Neutrophil (primary cell): ENCODE data around the gene IFITM1.

Experiments
- H3K27ac ChIP-seq: fragments of 200-600 bp; sonication (generic); 2 replicates; pipeline ENCODE4 v1.5.1; 2016; ENCODE audit warnings: mild to moderate bottlenecking, moderate library complexity
- H3K27me3 ChIP-seq: fragments of 200-600 bp; sonication (generic); 2 replicates; pipeline ENCODE4 v1.6.0; 2016; ENCODE audit warnings: mild to moderate bottlenecking
- H3K36me3 ChIP-seq: fragments of 200-600 bp; sonication (generic); 2 replicates; pipeline ENCODE4 v1.5.1; 2017
- H3K4me1 ChIP-seq, 2 experiments: fragments of 200-600 bp in 1 of 2; sonication (generic) in 1 of 2; 1 replicate in 1 of 2; 2 replicates in 1 of 2; pipeline versions ENCODE4 v1.5.1 to v1.6.1; 2013 to 2016; ENCODE audit warnings: low read depth in 1 of 2, low read length in 1 of 2, mild to moderate bottlenecking in 1 of 2, moderate library complexity in 1 of 2; ENCODE audit not compliant: control insufficient read depth in 1 of 2, insufficient read depth in 1 of 2
- H3K4me3 ChIP-seq, 2 experiments: fragments of 200-600 bp in 1 of 2; sonication (generic) in 1 of 2; 1 replicate in 1 of 2; 2 replicates in 1 of 2; pipeline ENCODE4 v1.5.1; 2013 to 2016; ENCODE audit warnings: low read depth in 1 of 2, low read length in 1 of 2, mild to moderate bottlenecking in 1 of 2, moderate library complexity in 1 of 2
- H3K9me3 ChIP-seq: fragments of 200-600 bp; sonication (generic); 2 replicates; pipeline ENCODE4 v1.5.1; 2016
- TF ChIP-seq, protein P1 (sequence below): fragments of 200-600 bp; sonication (generic); IDR thresholded peaks from 2 replicates; pipeline ENCODE4 v1.5.1; 2016; ENCODE audit warnings: antibody characterized with exemption

Gene IFITM1

GRCh38 chr11:291281-292210 is 22.3 kb upstream of the IFITM1 start:
- TF ChIP-seq, protein P1, sequence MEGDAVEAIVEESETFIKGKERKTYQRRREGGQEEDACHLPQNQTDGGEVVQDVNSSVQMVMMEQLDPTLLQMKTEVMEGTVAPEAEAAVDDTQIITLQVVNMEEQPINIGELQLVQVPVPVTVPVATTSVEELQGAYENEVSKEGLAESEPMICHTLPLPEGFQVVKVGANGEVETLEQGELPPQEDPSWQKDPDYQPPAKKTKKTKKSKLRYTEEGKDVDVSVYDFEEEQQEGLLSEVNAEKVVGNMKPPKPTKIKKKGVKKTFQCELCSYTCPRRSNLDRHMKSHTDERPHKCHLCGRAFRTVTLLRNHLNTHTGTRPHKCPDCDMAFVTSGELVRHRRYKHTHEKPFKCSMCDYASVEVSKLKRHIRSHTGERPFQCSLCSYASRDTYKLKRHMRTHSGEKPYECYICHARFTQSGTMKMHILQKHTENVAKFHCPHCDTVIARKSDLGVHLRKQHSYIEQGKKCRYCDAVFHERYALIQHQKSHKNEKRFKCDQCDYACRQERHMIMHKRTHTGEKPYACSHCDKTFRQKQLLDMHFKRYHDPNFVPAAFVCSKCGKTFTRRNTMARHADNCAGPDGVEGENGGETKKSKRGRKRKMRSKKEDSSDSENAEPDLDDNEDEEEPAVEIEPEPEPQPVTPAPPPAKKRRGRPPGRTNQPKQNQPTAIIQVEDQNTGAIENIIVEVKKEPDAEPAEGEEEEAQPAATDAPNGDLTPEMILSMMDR, result no peak
- Histone ChIP-seq H3K27ac (no peak overlapping the region), H3K27me3 (peaks cover 49% of the 10 kb centered on the region), H3K4me1 (peaks cover 19 to 34% of the 10 kb centered on the region in 2 experiments), H3K4me3 (no peak overlapping the region), H3K36me3 (peaks cover 37% of the 10 kb centered on the region), H3K9me3 (no peaks in the 10 kb centered on the region)

- H3K4me1 ChIP-seq, result peaks cover 19 to 28% of the 10 kb centered on the region in 2 experiments
- H3K27ac ChIP-seq, result peak overlapping the region; percentile 27
- H3K36me3 ChIP-seq, result peaks cover 37% of the 10 kb centered on the region
- TF ChIP-seq, protein P1, result no peak
- no peak overlapping the region for H3K4me3 ChIP-seq
- no peaks in the 10 kb centered on the region for H3K9me3 ChIP-seq
- H3K27me3 ChIP-seq, result peaks cover 48% of the 10 kb centered on the region
These were observed 21.4 kb upstream of the IFITM1 start for GRCh38 chr11:292211-293121.

GRCh38 chr11:293271-293851 is 20.5 kb upstream of the IFITM1 start:
- H3K27me3 ChIP-seq, result peaks cover 46% of the 10 kb centered on the region
- peaks cover 37% of the 10 kb centered on the region for H3K36me3 ChIP-seq
- H3K4me1 ChIP-seq, result peaks cover 13 to 20% of the 10 kb centered on the region in 2 experiments
- H3K9me3 ChIP-seq, result no peaks in the 10 kb centered on the region
- H3K27ac ChIP-seq, result no peak overlapping the region
- TF ChIP-seq, protein P1, result no peak
- H3K4me3 ChIP-seq, result no peak overlapping the region

- Histone ChIP-seq H3K9me3 (no peaks in the 10 kb centered on the region), H3K4me1 (peaks cover 13 to 19% of the 10 kb centered on the region in 2 experiments), H3K27me3 (peaks cover 51% of the 10 kb centered on the region), H3K4me3 (no peak overlapping the region), H3K36me3 (peaks cover 37% of the 10 kb centered on the region), H3K27ac (no peak overlapping the region)
- TF ChIP-seq, protein P1, result no peak
These were observed 19.8 kb upstream of the IFITM1 start for GRCh38 chr11:293852-294661.
